Kidney epithelial cell (primary cell): Measurements from ENCODE around the gene IL1RL1. TPM values are rescaled to one million over a fixed set of nuclear protein-coding genes. Genes with fewer than 3 reads are reported as not detected.
A peak's percentile ranks its signal among the peaks of the same experiment; 100 is the strongest.

Experiments
- DNase-seq: peaks from one replicate; pipeline ENCODE4 v3.0.0-alpha.2; 2010; ENCODE audit warnings: low read depth
- H3K27me3 ChIP-seq: 2 replicates; pipeline ENCODE4 v1.6.0; 2011; ENCODE audit warnings: low read length; ENCODE audit not compliant: control insufficient read depth, insufficient read depth
- H3K36me3 ChIP-seq: 2 replicates; pipeline ENCODE4 v1.5.1; 2011; ENCODE audit warnings: low read length; ENCODE audit not compliant: control insufficient read depth, insufficient read depth
- H3K4me3 ChIP-seq: 2 replicates; pipeline ENCODE4 v1.5.1; 2011; ENCODE audit warnings: low read depth, mild to moderate bottlenecking, control low read depth, low read length
- total RNA-seq: library from RNA; depleted of rRNA; stranded (reverse); fragments of >200 nt; gene quantifications from 2 replicates; pipeline ENCODE4 v1.2.3, GENCODE V29; 2015
- TF ChIP-seq, protein P1 (sequence below): IDR thresholded peaks from 2 replicates; pipeline ENCODE4 v1.5.1; 2011; ENCODE audit warnings: mild to moderate bottlenecking, moderate library complexity, low read length, control low read depth, inconsistent platforms; ENCODE audit not compliant: insufficient read depth, poor library complexity, severe bottlenecking

Gene IL1RL1
- total RNA-seq, 1 donor from 2014 or later: 5.1 TPM

DNA sequence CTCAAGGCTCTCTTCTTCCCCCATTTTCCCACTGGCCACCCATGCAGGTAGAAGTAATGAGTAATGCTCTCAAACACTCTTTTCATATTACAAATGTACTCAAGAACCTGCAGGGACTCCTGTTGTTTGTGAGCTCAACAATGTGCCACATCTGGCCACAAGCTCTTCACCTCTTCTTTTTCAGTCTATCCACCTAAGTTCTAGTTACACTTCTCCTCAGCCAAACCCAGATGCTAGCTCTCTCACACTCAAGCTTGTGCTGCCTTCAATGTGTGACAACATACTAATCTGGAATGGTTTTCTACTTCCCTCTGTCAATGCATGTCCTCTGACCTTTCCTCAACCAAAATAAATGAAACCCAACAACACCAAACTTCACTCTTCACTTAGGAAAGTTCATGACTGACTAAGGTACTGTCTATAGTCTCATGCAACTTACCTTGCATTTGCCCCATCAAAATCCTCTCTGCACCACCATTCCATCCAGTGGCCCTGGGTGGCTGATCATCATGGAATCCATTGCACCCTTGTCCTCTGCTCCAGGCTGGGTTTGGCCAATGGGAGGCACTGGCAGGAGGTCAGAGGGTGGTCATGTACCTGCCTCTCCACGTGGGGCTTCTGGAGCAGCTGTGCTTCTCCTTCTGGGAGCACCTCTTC, 38.9 kb downstream of the IL1RL1 start:
- DNase-seq: no peak

DNA sequence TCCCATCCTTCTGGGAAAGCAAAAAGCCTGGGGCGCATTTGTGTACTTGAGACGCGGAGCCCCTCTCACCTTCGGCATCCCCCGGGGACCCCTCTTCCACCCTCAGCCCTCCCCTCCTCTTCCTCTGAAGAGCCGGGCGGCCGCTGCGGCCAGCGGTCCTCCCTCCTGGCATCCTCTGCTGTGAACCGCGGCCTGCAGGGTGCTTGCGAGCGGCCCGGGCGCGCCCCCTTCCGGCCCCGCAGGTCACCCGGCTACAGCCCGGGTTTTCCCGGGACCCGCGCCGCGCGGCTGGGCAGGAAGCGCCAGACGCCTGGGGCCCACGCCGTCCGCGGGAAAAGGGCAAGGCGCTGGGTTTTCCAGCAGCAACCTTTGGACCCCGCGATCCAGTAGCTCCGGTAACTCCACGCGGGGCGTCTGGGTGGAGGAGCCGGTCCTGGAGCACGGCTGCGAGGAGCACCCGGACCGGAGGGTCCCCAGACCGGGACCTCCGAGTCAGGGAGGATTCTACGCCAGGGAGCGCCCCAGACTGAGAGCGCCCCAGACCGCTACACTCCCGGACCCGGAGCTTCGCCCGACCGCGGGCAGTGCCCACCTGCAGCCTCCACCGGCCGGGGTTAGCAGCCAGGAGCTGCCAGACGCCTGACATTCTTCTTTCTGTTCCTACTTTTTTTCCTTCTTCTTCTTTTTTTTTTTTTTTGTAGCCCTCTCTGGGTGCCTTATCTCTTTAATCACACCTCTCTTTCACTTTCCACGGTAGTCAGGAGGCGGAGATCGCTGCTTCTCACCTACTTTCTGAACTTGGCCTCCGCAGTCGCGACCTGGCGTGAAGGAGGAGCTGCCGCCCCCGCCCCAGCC, 44.4 kb downstream of the IL1RL1 start, which contains the start of gene IL18R1:
Gene IL18R1 (plus strand): TSS at position 271 of the 855 bp plus-strand sequence. CDS start 6,865 bp downstream, outside the sequence.
- Histone ChIP-seq H3K36me3 (no peaks in the 10 kb centered on the region), H3K4me3 (peak within 1 kb of the TSS; percentile 83), H3K27me3 (no peaks in the 10 kb centered on the region)
- TF ChIP-seq, protein P1, sequence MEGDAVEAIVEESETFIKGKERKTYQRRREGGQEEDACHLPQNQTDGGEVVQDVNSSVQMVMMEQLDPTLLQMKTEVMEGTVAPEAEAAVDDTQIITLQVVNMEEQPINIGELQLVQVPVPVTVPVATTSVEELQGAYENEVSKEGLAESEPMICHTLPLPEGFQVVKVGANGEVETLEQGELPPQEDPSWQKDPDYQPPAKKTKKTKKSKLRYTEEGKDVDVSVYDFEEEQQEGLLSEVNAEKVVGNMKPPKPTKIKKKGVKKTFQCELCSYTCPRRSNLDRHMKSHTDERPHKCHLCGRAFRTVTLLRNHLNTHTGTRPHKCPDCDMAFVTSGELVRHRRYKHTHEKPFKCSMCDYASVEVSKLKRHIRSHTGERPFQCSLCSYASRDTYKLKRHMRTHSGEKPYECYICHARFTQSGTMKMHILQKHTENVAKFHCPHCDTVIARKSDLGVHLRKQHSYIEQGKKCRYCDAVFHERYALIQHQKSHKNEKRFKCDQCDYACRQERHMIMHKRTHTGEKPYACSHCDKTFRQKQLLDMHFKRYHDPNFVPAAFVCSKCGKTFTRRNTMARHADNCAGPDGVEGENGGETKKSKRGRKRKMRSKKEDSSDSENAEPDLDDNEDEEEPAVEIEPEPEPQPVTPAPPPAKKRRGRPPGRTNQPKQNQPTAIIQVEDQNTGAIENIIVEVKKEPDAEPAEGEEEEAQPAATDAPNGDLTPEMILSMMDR: peak; percentile 34
- DNase-seq: peak; percentile 25

More for the DNA sequence above, 38.9 kb downstream of the IL1RL1 start:
- no peaks in the 10 kb centered on the region for H3K36me3 ChIP-seq
- no peak overlapping the region for H3K4me3 ChIP-seq
- H3K27me3 ChIP-seq: no peaks in the 10 kb centered on the region
- TF ChIP-seq, protein P1: no peak

DNA sequence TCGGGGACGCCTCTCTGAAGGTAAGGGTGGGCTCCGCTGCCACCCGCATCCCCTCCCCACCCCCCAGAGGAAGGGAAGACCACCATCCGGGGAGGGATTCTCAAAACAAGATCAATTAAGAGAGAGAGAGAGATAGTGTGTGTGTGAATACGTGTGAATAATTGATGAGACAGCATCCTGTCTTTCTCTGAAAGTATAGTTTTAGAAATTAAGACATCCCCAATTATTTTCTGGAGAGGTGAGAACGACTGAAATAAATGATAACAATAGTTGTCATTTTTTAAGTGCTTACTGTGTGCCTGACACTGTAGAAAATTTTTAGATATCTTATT, 45.0 kb downstream of the IL1RL1 start:
- DNase-seq: no peak
- Histone ChIP-seq H3K4me3 (peak overlapping the region; percentile 83), H3K27me3 (no peaks in the 10 kb centered on the region), H3K36me3 (no peaks in the 10 kb centered on the region)
- TF ChIP-seq, protein P1: no peak

DNA sequence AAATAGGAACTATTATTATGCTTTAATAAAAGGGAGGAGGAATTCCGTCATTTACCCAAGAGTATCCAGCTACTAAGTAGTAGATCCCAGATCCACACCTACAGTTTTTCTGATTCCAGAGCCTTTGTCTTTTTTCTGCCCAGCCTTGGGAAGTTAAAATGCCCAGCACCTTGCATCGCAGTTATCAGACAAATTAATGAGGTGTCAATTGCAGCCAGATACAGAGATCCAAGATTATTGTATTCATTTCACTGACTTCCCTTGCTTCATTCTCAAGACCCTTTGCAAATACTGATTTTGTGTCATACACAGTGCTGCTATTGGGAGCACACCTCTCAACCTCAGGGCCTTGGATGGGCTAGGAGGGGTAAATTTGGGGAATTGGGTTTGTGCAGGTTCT, 45.4 kb downstream of the IL1RL1 start:
- H3K4me3 ChIP-seq: no peak overlapping the region
- no peaks in the 10 kb centered on the region for H3K27me3 ChIP-seq
- no peaks in the 10 kb centered on the region for H3K36me3 ChIP-seq
- TF ChIP-seq, protein P1: no peak
- DNase-seq: no peak

DNA sequence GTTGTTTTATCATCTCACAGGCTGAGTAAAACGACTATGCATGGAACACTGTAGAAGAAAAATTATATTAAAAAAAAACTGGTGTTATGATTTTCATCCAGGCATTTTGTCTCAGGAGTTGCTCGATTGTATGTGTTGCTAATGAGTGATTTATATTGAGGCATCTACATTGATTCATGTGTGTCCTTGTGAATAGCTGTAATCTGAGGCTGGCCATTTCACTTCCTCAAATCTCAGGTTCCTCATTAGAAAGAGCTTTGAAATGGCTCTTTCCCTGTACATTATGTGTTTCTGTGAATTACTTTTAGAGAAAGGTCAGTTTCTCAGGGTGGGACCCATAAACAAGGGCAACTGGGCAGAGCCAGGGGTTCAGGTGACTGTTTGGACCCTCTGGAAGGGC, 46.6 kb downstream of the IL1RL1 start:
- Histone ChIP-seq H3K27me3 (no peaks in the 10 kb centered on the region), H3K4me3 (no peak overlapping the region), H3K36me3 (no peaks in the 10 kb centered on the region)
- TF ChIP-seq, protein P1: no peak
- DNase-seq: no peak
